Neuronal stem cell (in vitro differentiated cells): ENCODE measurements around the gene SHISA2.

ENCODE experiments used
- DNase-seq: peaks from one replicate; pipeline ENCODE4 v3.0.0-alpha.2; 2013; ENCODE audit warnings: low spot score
- H2AFZ ChIP-seq: one replicate; pipeline ENCODE4 v1.6.1; 2013; ENCODE audit warnings: mild to moderate bottlenecking, low read length, inconsistent platforms
- H2AK5ac ChIP-seq: 2 replicates; pipeline ENCODE4 v1.6.1; 2013; ENCODE audit warnings: low read depth, mild to moderate bottlenecking, inconsistent platforms, low read length, moderate library complexity, mixed read lengths
- H2BK120ac ChIP-seq: 2 replicates; pipeline ENCODE4 v1.6.1; 2013; ENCODE audit warnings: low read depth, mild to moderate bottlenecking, inconsistent platforms, low read length, moderate library complexity, mixed read lengths
- H2BK12ac ChIP-seq: one replicate; pipeline ENCODE4 v1.6.1; 2013; ENCODE audit warnings: low read length, inconsistent platforms
- H2BK15ac ChIP-seq: 2 replicates; pipeline ENCODE4 v1.6.1; 2013; ENCODE audit warnings: mild to moderate bottlenecking, low read length, inconsistent platforms, mixed read lengths
- H2BK5ac ChIP-seq: one replicate; pipeline ENCODE4 v1.6.1; 2013; ENCODE audit warnings: inconsistent platforms, mild to moderate bottlenecking, low read length, moderate library complexity
- H3K14ac ChIP-seq: one replicate; pipeline ENCODE4 v1.6.1; 2013; ENCODE audit warnings: low read length, inconsistent platforms
- H3K18ac ChIP-seq: 2 replicates; pipeline ENCODE4 v1.6.1; 2013; ENCODE audit warnings: low read length, inconsistent platforms
- H3K23ac ChIP-seq: 2 replicates; pipeline ENCODE4 v1.6.1; 2013; ENCODE audit warnings: low read depth, mild to moderate bottlenecking, mixed read lengths, low read length, inconsistent platforms; ENCODE audit not compliant: poor library complexity
- H3K27ac ChIP-seq: replicated peaks from 3 replicates; pipeline ENCODE4 v1.5.1; 2013; ENCODE audit warnings: low read length, inconsistent platforms
- H3K27me3 ChIP-seq, 3 experiments: 2 replicates each; pipeline ENCODE4 v1.6.1; 2013; ENCODE audit warnings: low read length in 3 of 3, mild to moderate bottlenecking in 2 of 3, inconsistent platforms in 1 of 3, low read depth in 1 of 3, mixed read lengths in 1 of 3, moderate library complexity in 1 of 3; ENCODE audit not compliant: control insufficient read depth in 3 of 3, insufficient read depth in 3 of 3
- H3K36me3 ChIP-seq, 2 donors: replicated peaks in 1 of 2; 2 replicates each; pipeline ENCODE4 v1.6.1; 2013; ENCODE audit warnings: low read length in 2 of 2; ENCODE audit not compliant: control insufficient read depth in 2 of 2, insufficient read depth in 2 of 2
- H3K4ac ChIP-seq: 2 replicates; pipeline ENCODE4 v1.6.1; 2013; ENCODE audit warnings: inconsistent platforms, mild to moderate bottlenecking, low read length, moderate library complexity
- H3K4me1 ChIP-seq, 2 donors: 1 replicate in 1 of 2; 2 replicates in 1 of 2; pipeline ENCODE4 v1.6.1; 2013; ENCODE audit warnings: low read length in 2 of 2, low read depth in 1 of 2; ENCODE audit not compliant: control insufficient read depth in 2 of 2, insufficient read depth in 1 of 2
- H3K4me2 ChIP-seq: one replicate; pipeline ENCODE4 v1.6.1; 2013; ENCODE audit warnings: mild to moderate bottlenecking, low read length, inconsistent platforms; ENCODE audit not compliant: insufficient read depth, poor library complexity, severe bottlenecking
- H3K4me3 ChIP-seq, 2 donors: 2 replicates each; pipeline ENCODE4 v1.5.1; 2013; ENCODE audit warnings: low read length in 2 of 2, mild to moderate bottlenecking in 2 of 2, inconsistent platforms in 1 of 2, moderate library complexity in 1 of 2
- H3K79me1 ChIP-seq: one replicate; pipeline ENCODE4 v1.6.1; 2013; ENCODE audit warnings: low read depth, mild to moderate bottlenecking, inconsistent platforms, low read length, moderate library complexity
- H3K9ac ChIP-seq: one replicate; pipeline ENCODE4 v1.6.1; 2013; ENCODE audit warnings: mild to moderate bottlenecking, low read depth, low read length, inconsistent platforms; ENCODE audit not compliant: poor library complexity
- H3K9me3 ChIP-seq, 2 donors: replicated peaks in 1 of 2; 2 replicates each; pipeline versions ENCODE3 to v1.6.1; 2013; ENCODE audit warnings: low read length in 2 of 2, mild to moderate bottlenecking in 2 of 2, inconsistent platforms in 1 of 2, low read depth in 1 of 2, mixed read lengths in 1 of 2, moderate library complexity in 1 of 2; ENCODE audit not compliant: control insufficient read depth in 2 of 2, insufficient read depth in 1 of 2
- H4K8ac ChIP-seq: one replicate; pipeline ENCODE4 v1.6.1; 2013; ENCODE audit warnings: low read depth, mild to moderate bottlenecking, inconsistent platforms, low read length, moderate library complexity
- H4K91ac ChIP-seq: one replicate; pipeline ENCODE4 v1.6.1; 2013; ENCODE audit warnings: low read length, low read depth, mild to moderate bottlenecking, inconsistent platforms; ENCODE audit not compliant: poor library complexity
- WGBS, 2 donors: extraction: QIAGEN DNeasy Blood & Tissue Kit; methylation state at CpG; one replicate each; pipeline ENCODE4 v1.1.7; 2013; ENCODE audit warnings: missing lambda C conversion rate in 2 of 2, mixed read lengths in 1 of 2; ENCODE audit not compliant: insufficient read length in 2 of 2, insufficient replicate concordance in 1 of 2; ENCODE audit errors: extremely low coverage in 2 of 2; 5-methylcytosine and 5-hydroxymethylcytosine counted together

The SHISA2 gene

GRCh38 chr13:26051231-26051656, 572 bp downstream of the SHISA2 start:
- peak overlapping the region; percentile 69 for H2BK12ac ChIP-seq
- H2AK5ac ChIP-seq: peak overlapping the region; percentile 78
- H3K4ac ChIP-seq: peak overlapping the region; percentile 24
- DNase-seq: peak; percentile 30
- H3K36me3 ChIP-seq: peaks cover 0 to 13% of the 10 kb centered on the region in 2 donors
- H2BK120ac ChIP-seq: peak overlapping the region; percentile 76
- H3K4me2 ChIP-seq: peak overlapping the region; percentile 65
- H3K18ac ChIP-seq: peak overlapping the region; percentile 98
- H3K4me1 ChIP-seq: peaks cover 0 to 10% of the 10 kb centered on the region in 2 donors
- peak overlapping the region; percentile 44 for H2BK15ac ChIP-seq
- no peak overlapping the region for H4K91ac ChIP-seq
- peaks cover 0 to 3% of the 10 kb centered on the region in 2 donors for H3K9me3 ChIP-seq
- peak overlapping the region; percentile 99 for H3K9ac ChIP-seq
- H4K8ac ChIP-seq: no peak overlapping the region
- H3K4me3 ChIP-seq: peak overlapping the region in 1 of 2 donors; percentile 97
- no CpG with 5 or more reads among the region's 45 CpGs for WGBS, 2 donors
- peak overlapping the region; percentile 88 for H2BK5ac ChIP-seq
- peak overlapping the region; percentile 87 for H2AFZ ChIP-seq
- peaks cover 0 to 83% (median 0%) of the 10 kb centered on the region in 3 experiments for H3K27me3 ChIP-seq
- H3K27ac ChIP-seq: no peak overlapping the region
- peak overlapping the region; percentile 83 for H3K23ac ChIP-seq
- H3K79me1 ChIP-seq: peaks cover 5% of the 10 kb centered on the region
- peak overlapping the region; percentile 100 for H3K14ac ChIP-seq

DNA sequence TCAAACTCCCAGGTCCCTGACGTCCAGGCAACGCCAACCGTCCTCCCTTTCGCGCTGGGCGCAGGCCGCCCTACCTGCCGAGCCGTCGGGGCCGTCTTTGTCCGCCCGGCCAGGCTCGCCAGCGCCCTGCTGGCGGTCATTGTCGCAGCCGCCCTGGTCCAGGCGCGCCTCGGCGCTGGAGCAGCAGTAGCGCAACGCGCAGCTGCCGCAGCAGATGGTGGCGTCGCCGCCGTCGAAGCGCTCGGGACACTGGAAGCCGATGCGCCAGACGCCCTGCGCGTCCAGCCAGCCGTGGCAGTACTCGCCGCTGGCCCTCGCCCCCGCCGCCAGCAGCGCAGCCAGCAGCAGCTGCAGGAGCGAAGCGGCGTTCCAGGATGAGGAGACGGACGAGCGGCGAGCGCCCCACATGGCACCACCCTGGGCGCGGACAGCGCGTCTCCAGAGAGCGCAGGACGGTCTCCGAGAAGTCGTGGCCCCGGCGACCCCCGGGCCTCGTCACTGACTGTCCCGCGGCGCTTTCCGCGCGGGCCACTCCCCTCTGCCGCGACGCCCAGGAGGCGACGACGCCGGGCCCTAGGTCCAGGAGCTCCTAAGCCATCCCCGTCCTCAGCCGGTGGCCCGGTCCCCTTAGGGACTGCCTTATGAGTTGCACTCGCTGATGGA, 1.1 kb downstream of the SHISA2 start:
- Histone ChIP-seq H2BK120ac (no peak overlapping the region), H2BK5ac (peak overlapping the region; percentile 88), H3K27ac (no peak overlapping the region), H3K14ac (peak overlapping the region; percentile 100), H4K8ac (no peak overlapping the region), H3K23ac (peak overlapping the region; percentile 80), H3K9ac (peak overlapping the region; percentile 99), H2BK12ac (no peak overlapping the region), H3K79me1 (peaks cover 5% of the 10 kb centered on the region), H3K9me3 (peaks cover 0 to 3% of the 10 kb centered on the region in 2 donors), H3K36me3 (peaks cover 0 to 16% of the 10 kb centered on the region in 2 donors), H2BK15ac (peak overlapping the region; percentile 16), H3K4me3 (peak overlapping the region in 1 of 2 donors; percentile 97), H3K4ac (peak overlapping the region; percentile 17), H3K18ac (peak overlapping the region; percentile 98), H3K4me1 (peaks cover 0 to 10% of the 10 kb centered on the region in 2 donors), H3K4me2 (peak overlapping the region; percentile 65), H4K91ac (no peak overlapping the region), H3K27me3 (peaks cover 0 to 81% (median 0%) of the 10 kb centered on the region in 3 experiments), H2AFZ (peak overlapping the region; percentile 87), H2AK5ac (peak overlapping the region; percentile 78)
- peak; percentile 30 for DNase-seq
- no CpG with 5 or more reads among the region's 82 CpGs for WGBS, 2 donors

- no peak overlapping the region for H2BK120ac ChIP-seq
- H3K14ac ChIP-seq: no peak overlapping the region
- H2BK12ac ChIP-seq: no peak overlapping the region
- no CpG with 5 or more reads among the region's 4 CpGs for WGBS, 2 donors
- no peak overlapping the region for H3K23ac ChIP-seq
- peaks cover 0 to 74% (median 0%) of the 10 kb centered on the region in 3 experiments for H3K27me3 ChIP-seq
- no peak overlapping the region for H3K9ac ChIP-seq
- peak overlapping the region in 1 of 2 donors; percentile 68 for H3K4me3 ChIP-seq
- peaks cover 0 to 18% of the 10 kb centered on the region in 2 donors for H3K36me3 ChIP-seq
- peak overlapping the region; percentile 70 for H3K4me2 ChIP-seq
- H4K8ac ChIP-seq: no peak overlapping the region
- H2BK5ac ChIP-seq: no peak overlapping the region
- no peak overlapping the region for H3K27ac ChIP-seq
- no peak overlapping the region for H2AFZ ChIP-seq
- no peak for DNase-seq
- no peak overlapping the region for H3K4ac ChIP-seq
- H2AK5ac ChIP-seq: no peak overlapping the region
- peaks cover 0 to 10% of the 10 kb centered on the region in 2 donors for H3K4me1 ChIP-seq
- peaks cover 5% of the 10 kb centered on the region for H3K79me1 ChIP-seq
- peaks cover 0 to 3% of the 10 kb centered on the region in 2 donors for H3K9me3 ChIP-seq
- H2BK15ac ChIP-seq: no peak overlapping the region
- H3K18ac ChIP-seq: no peak overlapping the region
- no peak overlapping the region for H4K91ac ChIP-seq
Measured at GRCh38 chr13:26048741-26049140, 3.1 kb downstream of the SHISA2 start.

DNA sequence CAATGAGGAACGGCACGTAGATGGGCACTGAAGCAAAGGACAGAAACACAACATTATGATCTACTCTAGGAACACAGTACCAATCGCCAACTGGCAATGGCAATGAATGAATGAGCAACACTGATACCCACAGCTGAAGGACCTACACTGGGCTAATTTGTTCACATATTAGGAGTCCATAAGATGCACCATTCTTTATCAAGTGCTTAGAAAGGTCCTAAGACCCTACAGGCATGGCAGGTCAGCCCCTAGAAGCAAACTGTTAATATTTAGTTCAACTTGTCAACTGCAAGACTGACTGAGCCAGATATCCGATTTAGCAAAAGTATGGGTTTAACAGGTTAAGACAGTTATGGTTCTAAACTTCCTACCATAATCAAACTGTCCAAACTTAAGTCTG, 4.8 kb downstream of the SHISA2 start:
- Histone ChIP-seq H2BK120ac (no peak overlapping the region), H3K9me3 (peaks cover 0 to 3% of the 10 kb centered on the region in 2 donors), H3K27ac (no peak overlapping the region), H3K79me1 (peaks cover 5% of the 10 kb centered on the region), H3K23ac (no peak overlapping the region), H3K9ac (no peak overlapping the region), H2BK12ac (no peak overlapping the region), H2AFZ (no peak overlapping the region), H3K4me3 (no peak overlapping the region), H3K18ac (no peak overlapping the region), H2BK15ac (no peak overlapping the region), H3K36me3 (peaks cover 0 to 18% of the 10 kb centered on the region in 2 donors), H3K14ac (no peak overlapping the region), H3K4ac (no peak overlapping the region), H2BK5ac (no peak overlapping the region), H3K27me3 (peaks cover 0 to 58% (median 0%) of the 10 kb centered on the region in 3 experiments), H3K4me2 (no peak overlapping the region), H2AK5ac (no peak overlapping the region), H4K91ac (no peak overlapping the region), H3K4me1 (peaks cover 0 to 7% of the 10 kb centered on the region in 2 donors), H4K8ac (no peak overlapping the region)
- no CpG with 5 or more reads among the region's 4 CpGs for WGBS, 2 donors
- no peak for DNase-seq
